Neuronal stem cell (in vitro differentiated cells): ENCODE results near the gene CUBN.

Experiments used
- DNase-seq: peaks from one replicate; pipeline ENCODE4 v3.0.0-alpha.2; 2013; ENCODE audit warnings: low spot score
- H2AFZ ChIP-seq: one replicate; pipeline ENCODE4 v1.6.1; 2013; ENCODE audit warnings: mild to moderate bottlenecking, low read length, inconsistent platforms
- H2AK5ac ChIP-seq: 2 replicates; pipeline ENCODE4 v1.6.1; 2013; ENCODE audit warnings: low read depth, mild to moderate bottlenecking, inconsistent platforms, low read length, moderate library complexity, mixed read lengths
- H2BK120ac ChIP-seq: 2 replicates; pipeline ENCODE4 v1.6.1; 2013; ENCODE audit warnings: low read depth, mild to moderate bottlenecking, inconsistent platforms, low read length, moderate library complexity, mixed read lengths
- H2BK12ac ChIP-seq: one replicate; pipeline ENCODE4 v1.6.1; 2013; ENCODE audit warnings: low read length, inconsistent platforms
- H2BK15ac ChIP-seq: 2 replicates; pipeline ENCODE4 v1.6.1; 2013; ENCODE audit warnings: mild to moderate bottlenecking, low read length, inconsistent platforms, mixed read lengths
- H2BK5ac ChIP-seq: one replicate; pipeline ENCODE4 v1.6.1; 2013; ENCODE audit warnings: inconsistent platforms, mild to moderate bottlenecking, low read length, moderate library complexity
- H3K14ac ChIP-seq: one replicate; pipeline ENCODE4 v1.6.1; 2013; ENCODE audit warnings: low read length, inconsistent platforms
- H3K18ac ChIP-seq: 2 replicates; pipeline ENCODE4 v1.6.1; 2013; ENCODE audit warnings: low read length, inconsistent platforms
- H3K23ac ChIP-seq: 2 replicates; pipeline ENCODE4 v1.6.1; 2013; ENCODE audit warnings: low read depth, mild to moderate bottlenecking, mixed read lengths, low read length, inconsistent platforms; ENCODE audit not compliant: poor library complexity
- H3K27ac ChIP-seq: replicated peaks from 3 replicates; pipeline ENCODE4 v1.5.1; 2013; ENCODE audit warnings: low read length, inconsistent platforms
- H3K27me3 ChIP-seq, 3 experiments: 2 replicates each; pipeline ENCODE4 v1.6.1; 2013; ENCODE audit warnings: low read length in 3 of 3, mild to moderate bottlenecking in 2 of 3, inconsistent platforms in 1 of 3, low read depth in 1 of 3, mixed read lengths in 1 of 3, moderate library complexity in 1 of 3; ENCODE audit not compliant: control insufficient read depth in 3 of 3, insufficient read depth in 3 of 3
- H3K36me3 ChIP-seq, 2 donors: replicated peaks in 1 of 2; 2 replicates each; pipeline ENCODE4 v1.6.1; 2013; ENCODE audit warnings: low read length in 2 of 2; ENCODE audit not compliant: control insufficient read depth in 2 of 2, insufficient read depth in 2 of 2
- H3K4ac ChIP-seq: 2 replicates; pipeline ENCODE4 v1.6.1; 2013; ENCODE audit warnings: inconsistent platforms, mild to moderate bottlenecking, low read length, moderate library complexity
- H3K4me1 ChIP-seq, 2 donors: 1 replicate in 1 of 2; 2 replicates in 1 of 2; pipeline ENCODE4 v1.6.1; 2013; ENCODE audit warnings: low read length in 2 of 2, low read depth in 1 of 2; ENCODE audit not compliant: control insufficient read depth in 2 of 2, insufficient read depth in 1 of 2
- H3K4me2 ChIP-seq: one replicate; pipeline ENCODE4 v1.6.1; 2013; ENCODE audit warnings: mild to moderate bottlenecking, low read length, inconsistent platforms; ENCODE audit not compliant: insufficient read depth, poor library complexity, severe bottlenecking
- H3K4me3 ChIP-seq, 2 donors: 2 replicates each; pipeline ENCODE4 v1.5.1; 2013; ENCODE audit warnings: low read length in 2 of 2, mild to moderate bottlenecking in 2 of 2, inconsistent platforms in 1 of 2, moderate library complexity in 1 of 2
- H3K79me1 ChIP-seq: one replicate; pipeline ENCODE4 v1.6.1; 2013; ENCODE audit warnings: low read depth, mild to moderate bottlenecking, inconsistent platforms, low read length, moderate library complexity
- H3K9ac ChIP-seq: one replicate; pipeline ENCODE4 v1.6.1; 2013; ENCODE audit warnings: mild to moderate bottlenecking, low read depth, low read length, inconsistent platforms; ENCODE audit not compliant: poor library complexity
- H3K9me3 ChIP-seq, 2 donors: replicated peaks in 1 of 2; 2 replicates each; pipeline versions ENCODE3 to v1.6.1; 2013; ENCODE audit warnings: low read length in 2 of 2, mild to moderate bottlenecking in 2 of 2, inconsistent platforms in 1 of 2, low read depth in 1 of 2, mixed read lengths in 1 of 2, moderate library complexity in 1 of 2; ENCODE audit not compliant: control insufficient read depth in 2 of 2, insufficient read depth in 1 of 2
- H4K8ac ChIP-seq: one replicate; pipeline ENCODE4 v1.6.1; 2013; ENCODE audit warnings: low read depth, mild to moderate bottlenecking, inconsistent platforms, low read length, moderate library complexity
- H4K91ac ChIP-seq: one replicate; pipeline ENCODE4 v1.6.1; 2013; ENCODE audit warnings: low read length, low read depth, mild to moderate bottlenecking, inconsistent platforms; ENCODE audit not compliant: poor library complexity
- WGBS, 2 donors: extraction: QIAGEN DNeasy Blood & Tissue Kit; methylation state at CpG; one replicate each; pipeline ENCODE4 v1.1.7; 2013; ENCODE audit warnings: missing lambda C conversion rate in 2 of 2, mixed read lengths in 1 of 2; ENCODE audit not compliant: insufficient read length in 2 of 2, insufficient replicate concordance in 1 of 2; ENCODE audit errors: extremely low coverage in 2 of 2; 5-methylcytosine and 5-hydroxymethylcytosine counted together

Gene CUBN

GRCh38 chr10:17005621-17006566 lies 123.7 kb downstream of the CUBN start:
- no peak overlapping the region for H4K91ac ChIP-seq
- H3K9me3 ChIP-seq = peaks cover 3 to 22% of the 10 kb centered on the region in 2 donors
- no peak overlapping the region for H2BK12ac ChIP-seq
- peak overlapping the region; percentile 70 for H2AFZ ChIP-seq
- no peak overlapping the region for H3K4me3 ChIP-seq
- H3K27ac ChIP-seq = no peak overlapping the region
- H2BK15ac ChIP-seq = no peak overlapping the region
- no peak for DNase-seq
- no peaks in the 10 kb centered on the region for H3K79me1 ChIP-seq
- H3K23ac ChIP-seq = no peak overlapping the region
- no CpG with 5 or more reads among the region's 8 CpGs for WGBS, 2 donors
- H2BK120ac ChIP-seq = no peak overlapping the region
- H3K4me1 ChIP-seq = peaks cover 1 to 44% of the 10 kb centered on the region in 2 donors
- H2AK5ac ChIP-seq = no peak overlapping the region
- H3K14ac ChIP-seq = no peak overlapping the region
- no peak overlapping the region for H3K4ac ChIP-seq
- H3K36me3 ChIP-seq = no peaks in the 10 kb centered on the region
- H3K18ac ChIP-seq = no peak overlapping the region
- H2BK5ac ChIP-seq = no peak overlapping the region
- H3K9ac ChIP-seq = no peak overlapping the region
- no peak overlapping the region for H3K4me2 ChIP-seq
- H3K27me3 ChIP-seq = no peaks in the 10 kb centered on the region
- H4K8ac ChIP-seq = no peak overlapping the region

GRCh38 chr10:17004801-17005380 lies 124.7 kb downstream of the CUBN start:
- Histone ChIP-seq H3K14ac (no peak overlapping the region), H3K27me3 (no peaks in the 10 kb centered on the region), H3K79me1 (no peaks in the 10 kb centered on the region), H2BK15ac (no peak overlapping the region), H3K4me3 (no peak overlapping the region), H4K8ac (no peak overlapping the region), H3K9ac (no peak overlapping the region), H3K9me3 (peaks cover 3 to 25% of the 10 kb centered on the region in 2 donors), H2BK12ac (no peak overlapping the region), H3K4me1 (peaks cover 1 to 44% of the 10 kb centered on the region in 2 donors), H2BK5ac (no peak overlapping the region), H3K4ac (no peak overlapping the region), H4K91ac (no peak overlapping the region), H3K18ac (no peak overlapping the region), H2AFZ (no peak overlapping the region), H2BK120ac (no peak overlapping the region), H3K27ac (no peak overlapping the region), H3K4me2 (no peak overlapping the region), H3K23ac (no peak overlapping the region), H3K36me3 (no peaks in the 10 kb centered on the region), H2AK5ac (no peak overlapping the region)
- WGBS, 2 donors = no CpG with 5 or more reads among the region's 6 CpGs
- DNase-seq = no peak

GRCh38 chr10:17003651-17004286 lies 125.8 kb downstream of the CUBN start:
- H4K91ac ChIP-seq = no peak overlapping the region
- no peak for DNase-seq
- H3K79me1 ChIP-seq = no peaks in the 10 kb centered on the region
- H3K4ac ChIP-seq = no peak overlapping the region
- no peak overlapping the region for H2BK120ac ChIP-seq
- no peak overlapping the region for H4K8ac ChIP-seq
- peaks cover 1 to 42% of the 10 kb centered on the region in 2 donors for H3K4me1 ChIP-seq
- H2AK5ac ChIP-seq = no peak overlapping the region
- H3K14ac ChIP-seq = no peak overlapping the region
- no peak overlapping the region for H2BK5ac ChIP-seq
- H3K27me3 ChIP-seq = no peaks in the 10 kb centered on the region
- no peak overlapping the region for H3K18ac ChIP-seq
- H3K36me3 ChIP-seq = no peaks in the 10 kb centered on the region
- H3K23ac ChIP-seq = no peak overlapping the region
- H2AFZ ChIP-seq = no peak overlapping the region
- H3K4me3 ChIP-seq = no peak overlapping the region
- H3K27ac ChIP-seq = no peak overlapping the region
- H2BK12ac ChIP-seq = no peak overlapping the region
- H3K4me2 ChIP-seq = no peak overlapping the region
- no CpG with 5 or more reads among the region's 7 CpGs for WGBS, 2 donors
- no peak overlapping the region for H3K9ac ChIP-seq
- no peak overlapping the region for H2BK15ac ChIP-seq
- H3K9me3 ChIP-seq = peaks cover 3 to 25% of the 10 kb centered on the region in 2 donors

DNA sequence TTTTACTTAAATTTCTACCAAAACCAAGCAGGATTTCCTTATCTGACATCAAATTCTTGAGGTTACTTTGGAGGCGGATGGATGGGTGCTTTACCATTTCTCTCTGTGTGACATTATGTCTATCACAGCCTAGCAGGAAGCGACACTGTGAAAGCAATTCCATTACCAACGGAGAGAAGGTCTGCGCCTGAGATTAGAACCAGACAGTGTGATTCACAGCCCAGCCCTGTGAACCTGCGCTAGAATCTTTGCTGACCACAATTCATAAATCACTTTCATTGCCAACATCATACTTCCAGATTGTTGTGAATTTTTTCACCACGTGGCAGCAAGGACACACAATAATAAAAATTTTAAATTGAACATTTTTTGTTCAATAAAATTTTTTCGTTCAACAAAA lies 126.5 kb downstream of the CUBN start:
- no peaks in the 10 kb centered on the region for H3K79me1 ChIP-seq
- no peak overlapping the region for H2AK5ac ChIP-seq
- no peaks in the 10 kb centered on the region for H3K27me3 ChIP-seq
- peaks cover 1 to 36% of the 10 kb centered on the region in 2 donors for H3K4me1 ChIP-seq
- no peak overlapping the region for H3K9ac ChIP-seq
- DNase-seq = no peak
- no peak overlapping the region for H2BK5ac ChIP-seq
- no peak overlapping the region for H3K27ac ChIP-seq
- WGBS, 2 donors = no CpG with 5 or more reads among the region's 7 CpGs
- H3K18ac ChIP-seq = no peak overlapping the region
- no peak overlapping the region for H2BK15ac ChIP-seq
- H3K36me3 ChIP-seq = no peaks in the 10 kb centered on the region
- H3K23ac ChIP-seq = no peak overlapping the region
- no peak overlapping the region for H2BK12ac ChIP-seq
- H2AFZ ChIP-seq = no peak overlapping the region
- H2BK120ac ChIP-seq = no peak overlapping the region
- no peak overlapping the region for H3K4me2 ChIP-seq
- peaks cover 3 to 27% of the 10 kb centered on the region in 2 donors for H3K9me3 ChIP-seq
- no peak overlapping the region for H4K91ac ChIP-seq
- H3K4me3 ChIP-seq = no peak overlapping the region
- no peak overlapping the region for H4K8ac ChIP-seq
- H3K4ac ChIP-seq = no peak overlapping the region
- H3K14ac ChIP-seq = no peak overlapping the region
